Measurements from ENCODE around the gene GPR32.

GPR32 gene

GRCh38 chr19:50790922-50791467 lies 20.7 kb downstream of the GPR32 start:
- no peaks in the 10 kb centered on the region for H3K9me2 ChIP-seq (replicated peaks; ENCODE audit: insufficient read depth, low read length)
- no peak overlapping the region for H2AFZ ChIP-seq (ENCODE audit: low read depth, low read length, severe bottlenecking)
- H4K20me1 ChIP-seq (ENCODE audit: low read depth, low read length), result no peaks in the 10 kb centered on the region; the same call in 1 of the 2 replicates
- TF ChIP-seq CTCF (IDR thresholded peaks at IDR 0.05; ENCODE audit: insufficient read depth, low read length, poor library complexity, severe bottlenecking) (no peak), EZH2phosphoT487 (conservative IDR thresholded peaks at IDR 0.05; ENCODE audit: low read length) (no peak)
- no peaks in the 10 kb centered on the region for H3K9me3 ChIP-seq (ENCODE audit: insufficient read depth, low read length)
- H3K27ac ChIP-seq (ENCODE audit: low read depth, low read length), result no peak overlapping the region
- no peaks in the 10 kb centered on the region for H3K79me2 ChIP-seq (ENCODE audit: insufficient read depth, low read length)
- H3K36me3 ChIP-seq (ENCODE audit: low read length), result no peaks in the 10 kb centered on the region
- H3K9ac ChIP-seq (ENCODE audit: low read length), result no peak overlapping the region
- H3K27me3 ChIP-seq (ENCODE audit: low read length), result no peaks in the 10 kb centered on the region
- no peak overlapping the region for H3K4me3 ChIP-seq (ENCODE audit: insufficient read depth, low read length, poor library complexity, severe bottlenecking)
- H3F3A ChIP-seq (ENCODE audit: insufficient read depth), result peaks cover 11% of the 10 kb centered on the region
- H3K4me2 ChIP-seq (ENCODE audit: low read depth, low read length, poor library complexity, severe bottlenecking), result no peak overlapping the region

- Histone ChIP-seq H3K79me2 (ENCODE audit: insufficient read depth, low read length) (no peaks in the 10 kb centered on the region), H2AFZ (ENCODE audit: low read depth, low read length, severe bottlenecking) (no peak overlapping the region), H3F3A (ENCODE audit: insufficient read depth) (peaks cover 18% of the 10 kb centered on the region), H3K4me2 (ENCODE audit: low read depth, low read length, poor library complexity, severe bottlenecking) (no peak overlapping the region), H3K9me3 (ENCODE audit: insufficient read depth, low read length) (no peaks in the 10 kb centered on the region), H3K4me3 (ENCODE audit: insufficient read depth, low read length, poor library complexity, severe bottlenecking) (no peak overlapping the region), H4K20me1 (ENCODE audit: low read depth, low read length) (no peaks in the 10 kb centered on the region; the same call in 1 of the 2 replicates), H3K27ac (ENCODE audit: low read depth, low read length) (no peak overlapping the region), H3K9ac (ENCODE audit: low read length) (no peak overlapping the region), H3K36me3 (ENCODE audit: low read length) (no peaks in the 10 kb centered on the region), H3K9me2 (replicated peaks; ENCODE audit: insufficient read depth, low read length) (no peaks in the 10 kb centered on the region), H3K27me3 (ENCODE audit: low read length) (no peaks in the 10 kb centered on the region)
- TF ChIP-seq CTCF (IDR thresholded peaks at IDR 0.05; ENCODE audit: insufficient read depth, low read length, poor library complexity, severe bottlenecking), result no peak
- no peak for TF ChIP-seq EZH2phosphoT487 (conservative IDR thresholded peaks at IDR 0.05; ENCODE audit: low read length)
Measured at GRCh38 chr19:50791594-50792271, 21.5 kb downstream of the GPR32 start.

GRCh38 chr19:50792272-50793250 lies 22.3 kb downstream of the GPR32 start:
- Histone ChIP-seq H2AFZ (ENCODE audit: low read depth, low read length, severe bottlenecking) (no peak overlapping the region), H3K9me2 (replicated peaks; ENCODE audit: insufficient read depth, low read length) (no peaks in the 10 kb centered on the region), H3K79me2 (ENCODE audit: insufficient read depth, low read length) (no peaks in the 10 kb centered on the region), H4K20me1 (ENCODE audit: low read depth, low read length) (peaks cover 1% of the 10 kb centered on the region; the same call in 1 of the 2 replicates), H3K27ac (ENCODE audit: low read depth, low read length) (no peak overlapping the region), H3K4me3 (ENCODE audit: insufficient read depth, low read length, poor library complexity, severe bottlenecking) (no peak overlapping the region), H3K36me3 (ENCODE audit: low read length) (no peaks in the 10 kb centered on the region), H3K9ac (ENCODE audit: low read length) (no peak overlapping the region), H3F3A (ENCODE audit: insufficient read depth) (peaks cover 26% of the 10 kb centered on the region), H3K4me2 (ENCODE audit: low read depth, low read length, poor library complexity, severe bottlenecking) (no peak overlapping the region), H3K27me3 (ENCODE audit: low read length) (no peaks in the 10 kb centered on the region), H3K9me3 (ENCODE audit: insufficient read depth, low read length) (no peaks in the 10 kb centered on the region)
- TF ChIP-seq EZH2phosphoT487 (conservative IDR thresholded peaks at IDR 0.05; ENCODE audit: low read length), result no peak
- no peak for TF ChIP-seq CTCF (IDR thresholded peaks at IDR 0.05; ENCODE audit: insufficient read depth, low read length, poor library complexity, severe bottlenecking)
